ENCODE results near the gene IQSEC1.

Gene IQSEC1

GRCh38 chr3:13106308-13107001 lies 33.2 kb upstream of the IQSEC1 start:
- DNase-seq = no peak

GRCh38 chr3:13105896-13106250 lies 32.6 kb upstream of the IQSEC1 start:
- DNase-seq = no peak

DNA sequence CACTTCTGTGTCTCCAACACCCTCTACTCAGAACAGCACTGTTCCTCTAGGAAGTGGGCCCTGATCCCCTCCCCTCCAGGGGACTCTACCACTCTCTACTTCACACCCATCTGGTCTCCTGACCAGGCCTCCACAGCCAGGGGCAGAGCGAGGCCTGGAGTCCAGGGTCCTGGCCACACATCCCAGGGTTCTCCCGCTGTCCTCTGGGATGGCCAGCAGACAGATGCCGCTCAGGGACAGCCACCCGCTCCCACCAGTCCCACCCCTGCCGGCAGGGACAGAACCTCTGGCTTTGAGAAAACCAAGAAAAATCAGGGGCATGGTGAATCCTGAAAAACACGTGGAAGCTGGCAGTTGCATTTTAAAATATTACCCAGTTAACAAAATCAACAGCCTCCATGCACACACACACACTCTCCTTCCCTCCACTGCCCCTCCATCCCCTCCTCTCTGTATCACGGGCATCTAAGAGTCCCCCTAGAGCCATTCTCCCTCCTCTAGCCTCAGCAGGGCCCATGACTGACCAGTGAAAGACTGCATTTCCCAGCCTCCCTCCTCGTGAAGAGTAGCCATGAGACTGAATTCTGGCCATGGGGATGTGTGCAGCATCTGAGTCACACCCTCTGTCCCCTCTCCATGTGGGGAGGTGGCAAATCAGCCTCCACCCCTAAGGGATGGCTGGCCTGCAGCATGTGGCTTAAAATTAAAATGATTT lies 32.1 kb upstream of the IQSEC1 start:
- no peak for DNase-seq

GRCh38 chr3:13104511-13104910 lies 31.3 kb upstream of the IQSEC1 start:
- DNase-seq = no peak

DNA sequence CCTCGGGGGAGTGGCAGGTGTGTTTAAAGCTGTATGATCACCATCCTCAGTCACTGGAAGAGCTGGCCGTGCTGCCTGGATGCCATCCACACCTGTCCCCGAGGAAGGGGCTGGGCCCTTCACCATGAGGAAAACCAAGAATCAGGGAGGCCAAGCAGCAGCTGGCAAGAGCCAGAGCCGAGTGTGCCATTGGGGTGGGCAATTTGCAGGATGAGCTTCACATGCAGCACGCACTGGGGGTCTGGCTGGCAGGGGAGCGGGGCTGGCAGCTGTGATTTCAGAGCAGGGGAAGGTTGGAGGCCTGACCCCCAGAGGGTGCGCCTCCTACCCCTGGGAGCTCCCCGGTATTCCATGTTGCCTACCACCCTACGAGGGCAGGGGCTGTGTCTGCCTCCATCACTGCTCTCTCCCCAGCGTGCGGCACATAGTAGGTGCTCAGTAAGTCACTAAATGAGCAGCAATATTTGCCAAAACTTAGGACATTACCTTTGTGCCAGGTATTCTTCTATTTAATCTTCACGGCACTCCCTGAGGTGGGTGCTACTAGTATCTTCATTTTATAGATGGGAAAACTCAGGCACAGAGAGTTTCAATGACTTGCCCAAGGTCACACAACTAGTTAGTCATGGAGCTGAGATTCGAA lies 30.3 kb upstream of the IQSEC1 start:
- no peak for DNase-seq

GRCh38 chr3:13102386-13103345 lies 29.4 kb upstream of the IQSEC1 start:
- DNase-seq = no peak

- no peak for DNase-seq
Measured at GRCh38 chr3:13099707-13100106, 26.5 kb upstream of the IQSEC1 start.

DNA sequence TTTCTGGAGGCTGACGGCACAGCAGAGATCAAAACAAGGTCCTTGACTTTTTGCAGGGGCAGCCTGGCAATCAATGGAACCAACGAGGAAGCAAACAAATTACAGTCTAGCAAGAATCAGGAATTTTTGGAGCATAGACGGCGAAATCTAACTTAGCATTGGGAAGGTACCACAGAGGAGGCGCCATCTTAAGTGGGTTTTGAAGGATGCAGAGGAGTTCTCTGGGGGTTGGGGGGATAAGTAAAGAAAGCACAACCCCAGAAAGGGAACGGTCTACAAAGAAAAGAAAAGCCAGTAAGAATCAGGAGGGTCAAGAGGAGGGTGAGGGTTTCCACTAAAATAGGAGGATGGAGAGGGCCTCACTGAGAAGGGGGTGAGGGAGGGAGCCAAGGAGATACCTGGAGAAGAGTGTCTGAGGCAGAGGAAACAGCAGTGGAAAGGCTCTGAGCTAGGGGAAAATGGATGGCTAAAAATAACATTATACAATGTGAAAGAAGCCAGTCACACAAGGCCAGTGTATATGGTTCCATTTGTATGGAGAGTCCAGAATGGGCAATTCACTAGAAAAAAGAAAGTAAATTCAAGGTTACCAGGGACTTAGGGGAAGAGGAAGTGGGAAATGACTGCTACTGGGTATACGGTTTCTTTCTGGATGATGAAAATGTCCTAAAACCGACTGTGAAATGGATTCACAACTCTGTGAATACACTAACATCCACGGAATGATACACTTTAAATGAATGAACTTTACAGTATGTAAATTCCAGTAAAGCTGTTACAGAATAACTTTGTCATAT lies 25.2 kb upstream of the IQSEC1 start:
- no peak for DNase-seq

DNA sequence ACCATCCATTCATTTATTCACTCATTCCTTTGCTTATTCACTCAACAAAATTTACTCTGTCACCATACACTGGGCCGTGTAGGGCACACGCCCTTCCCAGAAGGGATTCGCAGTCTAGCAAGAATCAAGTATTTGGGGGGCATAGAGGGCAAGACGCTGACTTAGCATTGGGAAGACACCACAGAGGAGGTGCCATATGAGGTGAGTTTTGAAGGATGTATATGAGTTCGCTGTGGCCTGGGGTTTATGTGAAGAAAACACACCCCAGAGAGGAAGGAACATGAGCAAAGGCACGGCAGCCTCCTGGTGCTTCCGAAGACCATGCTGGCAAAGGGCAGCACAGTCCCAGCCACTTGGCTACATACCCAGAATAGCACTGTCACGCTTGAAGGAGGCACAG lies 23.1 kb upstream of the IQSEC1 start:
- DNase-seq = no peak

- DNase-seq = peak; percentile 85
Measured at GRCh38 chr3:13095408-13095937, 22.2 kb upstream of the IQSEC1 start.

GRCh38 chr3:13093687-13094086 lies 20.5 kb upstream of the IQSEC1 start:
- no peak for DNase-seq

- DNase-seq = peak; percentile 45
Measured at GRCh38 chr3:13092621-13093617, 19.7 kb upstream of the IQSEC1 start.

GRCh38 chr3:13091898-13092611 lies 18.8 kb upstream of the IQSEC1 start:
- peak; percentile 89 for DNase-seq

DNA sequence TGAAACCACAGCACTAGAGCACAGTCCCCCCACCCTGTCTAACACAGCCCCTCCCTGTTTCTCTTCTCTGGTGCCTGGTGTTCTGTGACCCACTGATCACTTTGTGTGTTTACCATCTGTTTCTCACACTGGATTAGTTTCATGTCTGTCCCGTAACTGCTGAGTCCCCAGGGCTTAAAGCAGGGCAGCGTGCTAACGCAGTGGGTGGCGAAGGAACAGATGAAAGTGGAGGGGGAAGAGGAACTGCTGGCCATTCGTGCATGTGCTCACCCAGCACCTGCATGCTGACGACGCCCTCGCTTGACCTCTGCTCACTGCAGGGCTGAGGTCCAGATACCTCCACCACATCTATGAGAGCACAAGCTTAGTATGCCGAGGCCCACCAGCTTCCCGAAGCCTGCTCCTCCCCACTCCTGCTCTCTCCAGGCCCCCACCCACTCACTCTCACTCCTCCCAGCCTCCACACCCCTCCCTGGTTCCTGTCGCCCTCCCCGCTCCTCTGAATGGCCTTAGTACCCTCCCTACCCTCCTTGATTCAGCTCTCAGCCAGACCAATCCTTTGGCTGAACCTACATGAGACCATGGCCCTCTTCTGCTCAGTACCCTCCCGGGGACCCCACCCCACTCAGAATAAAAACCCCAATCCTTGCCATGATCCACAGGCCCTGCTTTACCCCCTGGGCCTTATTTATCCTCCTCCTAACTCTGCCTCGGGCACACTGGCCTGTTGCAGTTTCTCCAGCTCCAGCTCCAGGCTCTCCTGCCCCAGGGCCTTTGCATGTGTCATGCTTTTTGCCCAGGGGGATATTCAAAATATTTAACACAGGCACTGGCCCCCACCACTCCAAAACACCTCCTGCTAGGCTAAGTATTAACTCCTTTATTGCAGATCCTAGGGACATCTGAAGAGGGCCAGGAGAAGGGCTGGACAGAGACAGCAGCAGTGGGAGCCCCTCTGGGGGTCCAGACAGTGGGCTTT lies 15.1 kb upstream of the IQSEC1 start:
- peak; percentile 56 for DNase-seq

DNA sequence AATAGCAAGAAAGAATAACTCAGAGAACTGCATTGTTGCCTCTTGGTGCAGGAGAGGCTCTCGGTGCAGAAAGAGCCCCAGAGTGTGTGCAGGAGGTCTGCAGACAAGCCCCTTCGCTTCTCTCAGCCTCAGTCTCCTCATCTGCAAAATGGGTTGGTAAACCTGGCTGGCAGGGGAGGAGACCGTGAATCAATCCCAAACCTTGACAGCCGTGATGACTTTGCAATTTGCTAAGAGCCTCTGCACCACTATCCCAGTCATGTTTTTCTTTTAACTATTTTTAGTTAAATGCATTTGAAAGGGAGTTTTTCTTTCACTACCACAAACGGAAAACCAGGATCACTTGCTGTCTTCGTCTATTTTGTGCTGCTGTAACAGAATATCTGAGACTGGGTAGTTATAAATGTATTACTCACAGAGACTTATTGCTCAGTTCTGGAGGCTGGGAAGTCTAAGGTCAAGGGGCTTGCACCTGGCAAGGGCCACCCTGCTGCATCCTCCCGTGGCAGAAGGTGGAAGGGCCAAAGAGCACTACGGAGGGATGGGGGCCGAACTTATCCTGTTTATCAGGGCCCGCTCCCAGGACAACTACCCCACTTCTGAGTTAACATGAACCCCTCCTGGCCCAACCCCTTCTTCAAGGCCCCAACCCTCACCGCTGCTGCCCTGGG lies 14.2 kb upstream of the IQSEC1 start:
- DNase-seq = no peak

DNA sequence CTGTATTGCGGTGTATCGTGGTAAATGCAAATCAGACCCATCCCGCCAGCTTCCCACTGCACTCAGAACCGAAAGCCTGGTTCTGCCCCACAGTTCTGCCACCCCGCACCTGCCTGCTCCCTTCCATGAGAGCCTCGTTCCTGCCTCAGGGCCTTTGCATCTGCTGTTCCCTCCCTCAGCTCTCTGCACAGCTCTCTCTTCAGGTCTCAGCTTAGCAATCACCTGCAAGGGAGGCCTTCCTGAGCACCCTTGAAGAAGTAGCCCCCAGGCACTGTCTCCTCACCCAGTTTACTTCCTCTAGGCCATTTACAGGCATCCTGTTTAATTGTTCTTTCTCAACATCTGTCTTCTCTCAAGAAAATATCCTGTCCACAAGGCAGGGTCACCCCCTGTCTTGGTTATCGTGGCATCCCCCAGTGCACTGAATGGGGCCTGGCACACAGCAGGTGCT lies 13.3 kb upstream of the IQSEC1 start:
- no peak for DNase-seq

DNA sequence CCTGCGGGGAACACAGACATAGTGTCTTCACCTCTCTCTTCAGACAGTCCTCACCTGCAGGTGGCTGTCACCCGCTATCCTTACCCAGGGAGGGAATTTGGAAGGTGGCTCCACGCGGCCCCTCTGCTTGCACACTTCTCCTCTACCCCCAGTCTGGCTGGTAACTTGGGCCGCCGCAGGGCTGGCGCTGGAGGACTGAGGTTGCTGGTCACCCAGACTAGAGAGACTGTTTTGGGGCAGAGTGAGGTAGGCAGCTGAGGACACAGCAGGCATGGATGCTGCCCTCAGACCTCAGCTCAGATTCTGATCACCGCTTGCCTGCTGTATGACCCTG lies 12.6 kb upstream of the IQSEC1 start:
- no peak for DNase-seq
